AG10803 (cell line): ENCODE measurements around the gene PRDX3.
A peak's percentile ranks its signal among the peaks of the same experiment; 100 is the strongest.

Source experiments
- DNase-seq: peaks from one replicate; pipeline ENCODE4 v3.0.0; 2010; ENCODE audit warnings: low read depth
- H3K4me3 ChIP-seq: 2 replicates; pipeline ENCODE4 v1.5.1; 2011; ENCODE audit warnings: mild to moderate bottlenecking, low read length, control low read depth
- TF ChIP-seq, protein P1 (sequence below): conservative IDR thresholded peaks from 2 replicates; pipeline ENCODE4 v1.5.1; 2011; ENCODE audit warnings: mild to moderate bottlenecking, low read length, control low read depth, inconsistent platforms

The PRDX3 gene

GRCh38 chr10:119178372-119179119, at the start of gene PRDX3:
Gene PRDX3, minus strand, starts transcription at chr10:119178812. Its CDS starts 22 bp downstream, at chr10:119178790.
- H3K4me3 ChIP-seq, result peak within 1 kb of the TSS; percentile 99
- TF ChIP-seq, protein P1, sequence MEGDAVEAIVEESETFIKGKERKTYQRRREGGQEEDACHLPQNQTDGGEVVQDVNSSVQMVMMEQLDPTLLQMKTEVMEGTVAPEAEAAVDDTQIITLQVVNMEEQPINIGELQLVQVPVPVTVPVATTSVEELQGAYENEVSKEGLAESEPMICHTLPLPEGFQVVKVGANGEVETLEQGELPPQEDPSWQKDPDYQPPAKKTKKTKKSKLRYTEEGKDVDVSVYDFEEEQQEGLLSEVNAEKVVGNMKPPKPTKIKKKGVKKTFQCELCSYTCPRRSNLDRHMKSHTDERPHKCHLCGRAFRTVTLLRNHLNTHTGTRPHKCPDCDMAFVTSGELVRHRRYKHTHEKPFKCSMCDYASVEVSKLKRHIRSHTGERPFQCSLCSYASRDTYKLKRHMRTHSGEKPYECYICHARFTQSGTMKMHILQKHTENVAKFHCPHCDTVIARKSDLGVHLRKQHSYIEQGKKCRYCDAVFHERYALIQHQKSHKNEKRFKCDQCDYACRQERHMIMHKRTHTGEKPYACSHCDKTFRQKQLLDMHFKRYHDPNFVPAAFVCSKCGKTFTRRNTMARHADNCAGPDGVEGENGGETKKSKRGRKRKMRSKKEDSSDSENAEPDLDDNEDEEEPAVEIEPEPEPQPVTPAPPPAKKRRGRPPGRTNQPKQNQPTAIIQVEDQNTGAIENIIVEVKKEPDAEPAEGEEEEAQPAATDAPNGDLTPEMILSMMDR, result peak; percentile 25
- peak; percentile 83 for DNase-seq

GRCh38 chr10:119227825-119228224, 49.2 kb upstream of the PRDX3 start:
- DNase-seq, result no peak
- TF ChIP-seq, protein P1, result no peak
- no peak overlapping the region for H3K4me3 ChIP-seq

DNA sequence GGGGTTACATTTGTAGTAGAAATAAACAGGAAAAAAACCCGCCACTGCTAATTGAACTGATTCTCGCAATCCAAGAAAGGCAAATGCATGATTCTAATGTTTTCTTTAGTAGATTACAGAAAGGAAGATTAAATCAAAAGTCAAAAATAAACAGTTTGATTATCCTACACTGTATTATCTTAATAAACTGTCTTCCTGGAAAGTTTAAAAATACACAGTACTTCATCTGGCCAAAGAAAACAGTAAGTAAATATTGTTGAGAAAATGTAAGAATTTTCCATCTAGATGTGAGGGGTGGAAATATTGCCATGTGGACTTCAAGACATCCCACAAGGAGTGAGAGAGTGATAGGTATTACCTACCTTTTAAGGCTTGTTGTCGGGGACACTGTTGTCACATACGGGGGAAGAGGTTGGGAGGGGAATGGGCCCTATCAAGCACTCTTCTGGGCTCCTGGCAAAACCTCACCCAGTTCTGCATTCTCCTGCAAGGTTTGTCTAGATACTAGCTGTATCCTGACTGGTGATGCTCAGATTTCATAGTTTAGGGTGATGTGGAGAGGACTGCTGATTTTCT, 46.6 kb upstream of the PRDX3 start:
- no peak overlapping the region for H3K4me3 ChIP-seq
- TF ChIP-seq, protein P1, result no peak
- no peak for DNase-seq

GRCh38 chr10:119222966-119223386, 44.4 kb upstream of the PRDX3 start:
- no peak for DNase-seq
- TF ChIP-seq, protein P1, result no peak
- H3K4me3 ChIP-seq, result no peak overlapping the region

DNA sequence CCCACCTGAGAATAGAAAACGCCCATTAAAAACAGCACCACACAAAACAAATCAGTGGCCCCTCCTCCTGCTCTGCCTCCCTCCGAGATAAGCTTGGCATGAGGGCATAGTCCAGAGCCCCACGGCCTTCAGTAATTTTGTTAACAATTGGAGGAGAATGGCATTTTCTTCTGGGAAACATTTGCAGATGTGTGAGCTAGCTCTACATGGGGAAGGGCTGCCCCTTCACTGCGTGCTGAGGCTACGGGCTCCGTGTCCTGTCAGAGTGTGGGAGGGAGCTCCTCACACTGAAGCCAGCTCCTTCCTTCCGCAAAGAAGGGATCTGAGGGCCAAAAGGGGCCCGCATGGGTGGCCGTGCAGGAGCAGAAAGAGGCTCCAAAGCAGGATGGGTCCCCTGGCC, 43.9 kb upstream of the PRDX3 start:
- no peak for DNase-seq
- no peak overlapping the region for H3K4me3 ChIP-seq
- TF ChIP-seq, protein P1, result no peak

- H3K4me3 ChIP-seq, result no peak overlapping the region
- TF ChIP-seq, protein P1, result no peak
- no peak for DNase-seq
Measured at GRCh38 chr10:119221666-119222065, 43.1 kb upstream of the PRDX3 start.

DNA sequence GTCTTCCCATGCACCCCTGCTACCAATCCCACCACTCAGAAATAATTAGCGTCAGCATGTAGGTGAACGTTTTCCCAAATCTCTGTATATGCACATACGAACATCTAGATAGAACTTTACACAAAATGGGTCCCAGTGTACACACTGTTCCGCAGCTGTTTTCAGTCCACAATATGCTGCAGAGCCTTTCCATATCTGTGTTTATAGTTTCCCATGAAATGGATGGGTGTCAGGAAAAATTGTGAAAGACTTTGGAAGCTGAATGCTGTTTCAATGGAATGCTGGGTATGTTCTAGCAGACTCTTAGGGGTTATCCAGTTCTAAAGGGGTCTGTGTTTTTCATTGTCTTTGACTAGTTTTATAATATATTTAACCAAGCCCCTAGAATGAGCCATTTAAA, 42.6 kb upstream of the PRDX3 start:
- TF ChIP-seq, protein P1, result no peak
- H3K4me3 ChIP-seq, result no peak overlapping the region
- peak; percentile 65 for DNase-seq
